GM20000 (cell line): ENCODE results near the gene SNX20.
A peak's percentile ranks its signal among the peaks of the same experiment; 100 is the strongest.

Experiments
- DNase-seq: peaks from one replicate; pipeline ENCODE4 v3.0.0; 2012; ENCODE audit warnings: low spot score
- CTCF ChIP-seq: IDR thresholded peaks from 2 replicates; pipeline ENCODE4 v1.5.1; 2012; ENCODE audit warnings: mild to moderate bottlenecking, control low read depth; ENCODE audit errors: extremely low read depth, missing control alignments

Gene SNX20

GRCh38 chr16:50702725-50703124 lies 21.6 kb upstream of the SNX20 start:
- TF ChIP-seq CTCF, result no peak
- DNase-seq, result no peak

GRCh38 chr16:50699326-50700159 lies 18.4 kb upstream of the SNX20 start:
- DNase-seq, result no peak
- TF ChIP-seq CTCF, result no peak

- no peak for TF ChIP-seq CTCF
- DNase-seq, result peak; percentile 74
Observed at GRCh38 chr16:50697881-50698767, 17.0 kb upstream of the SNX20 start.

GRCh38 chr16:50697421-50697715 lies 16.3 kb upstream of the SNX20 start:
- no peak for TF ChIP-seq CTCF
- no peak for DNase-seq

- TF ChIP-seq CTCF, result no peak
- DNase-seq, result peak; percentile 86
Observed at GRCh38 chr16:50696575-50697420, 15.7 kb upstream of the SNX20 start.

- TF ChIP-seq CTCF, result no peak
- DNase-seq, result peak; percentile 67
Observed at GRCh38 chr16:50696126-50696525, 15.0 kb upstream of the SNX20 start.
